ENCODE measurements around the gene GABBR2.
"Not testable (repeated sequence)": the region's sequence is repeated elsewhere in the genome, so short reads cannot be mapped to it uniquely, and the experiment has no call there.

The GABBR2 gene

GRCh38 chr9:98504298-98505282 is 204.1 kb downstream of the GABBR2 start:
- DNase-seq, result no peak

GRCh38 chr9:98503867-98504266 is 204.9 kb downstream of the GABBR2 start:
- no peak for DNase-seq

GRCh38 chr9:98502976-98503325 is 205.8 kb downstream of the GABBR2 start:
- DNase-seq, result no peak

GRCh38 chr9:98502311-98502975 is 206.3 kb downstream of the GABBR2 start:
- no peak for DNase-seq

GRCh38 chr9:98501819-98502218 is 206.9 kb downstream of the GABBR2 start:
- DNase-seq, result no peak

- DNase-seq, result not testable (repeated sequence)
These were observed 207.5 kb downstream of the GABBR2 start for GRCh38 chr9:98501259-98501658.

- no peak for DNase-seq
These were observed 208.3 kb downstream of the GABBR2 start for GRCh38 chr9:98500337-98500919.

- no peak for DNase-seq
These were observed 213.2 kb downstream of the GABBR2 start for GRCh38 chr9:98495530-98495929.

GRCh38 chr9:98494852-98495251 is 213.9 kb downstream of the GABBR2 start:
- no peak for DNase-seq

- no peak for DNase-seq
These were observed 216.9 kb downstream of the GABBR2 start for GRCh38 chr9:98491828-98492227.

- DNase-seq, result no peak
These were observed 217.5 kb downstream of the GABBR2 start for GRCh38 chr9:98491231-98491651.

GRCh38 chr9:98488571-98489312 is 220.0 kb downstream of the GABBR2 start:
- DNase-seq, result no peak

- no peak for DNase-seq
These were observed 223.0 kb downstream of the GABBR2 start for GRCh38 chr9:98485706-98486105.

GRCh38 chr9:98484162-98484561 is 224.6 kb downstream of the GABBR2 start:
- no peak for DNase-seq

GRCh38 chr9:98482226-98482625 is 226.5 kb downstream of the GABBR2 start:
- DNase-seq, result no peak

- no peak for DNase-seq
These were observed 227.1 kb downstream of the GABBR2 start for GRCh38 chr9:98481676-98482075.

- DNase-seq, result no peak
These were observed 228.5 kb downstream of the GABBR2 start for GRCh38 chr9:98479967-98480847.

- DNase-seq, result no peak
These were observed 229.3 kb downstream of the GABBR2 start for GRCh38 chr9:98479449-98479848.

GRCh38 chr9:98477884-98478283 is 230.9 kb downstream of the GABBR2 start:
- DNase-seq, result no peak

- DNase-seq, result no peak
These were observed 236.5 kb downstream of the GABBR2 start for GRCh38 chr9:98472216-98472615.

- no peak for DNase-seq
These were observed 237.6 kb downstream of the GABBR2 start for GRCh38 chr9:98471185-98471584.

All from DMS79 (cell line).